HG02884 (cell line): ENCODE data around the gene ATP5F1D.

ENCODE experiments used
- ATAC-seq: cut with Tn5 transposase; IDR thresholded peaks from one replicate; pipeline ENCODE4 v1.9.1; 2021; ENCODE audit warnings: mild to moderate bottlenecking, moderate library complexity; ENCODE audit not compliant: unreplicated experiment

The ATP5F1D gene

DNA sequence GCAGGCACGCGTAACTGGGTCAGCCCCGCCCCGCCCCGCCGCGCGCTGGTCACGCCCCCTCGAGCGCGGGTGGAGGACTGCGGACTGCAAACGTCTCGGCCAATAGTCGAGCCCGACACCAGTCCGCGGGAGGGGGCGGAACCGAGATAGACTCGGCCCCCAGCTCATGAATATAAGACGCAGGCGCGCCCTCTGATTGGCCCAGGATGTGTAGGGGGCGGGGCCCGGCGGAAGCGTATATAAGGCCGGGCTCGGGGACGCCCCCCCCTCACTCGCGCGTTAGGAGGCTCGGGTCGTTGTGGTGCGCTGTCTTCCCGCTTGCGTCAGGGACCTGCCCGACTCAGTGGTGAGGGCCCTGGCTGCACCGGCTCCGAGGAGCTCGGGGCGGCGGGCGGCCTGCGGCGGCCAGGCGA, 27.5 kb downstream of the ATP5F1D start, which contains the start of gene CIRBP:
TSS of gene CIRBP (plus strand) at position 268 of the 413 bp plus-strand sequence. CDS start 1,602 bp downstream, outside the sequence.
- ATAC-seq: peak; percentile 51

DNA sequence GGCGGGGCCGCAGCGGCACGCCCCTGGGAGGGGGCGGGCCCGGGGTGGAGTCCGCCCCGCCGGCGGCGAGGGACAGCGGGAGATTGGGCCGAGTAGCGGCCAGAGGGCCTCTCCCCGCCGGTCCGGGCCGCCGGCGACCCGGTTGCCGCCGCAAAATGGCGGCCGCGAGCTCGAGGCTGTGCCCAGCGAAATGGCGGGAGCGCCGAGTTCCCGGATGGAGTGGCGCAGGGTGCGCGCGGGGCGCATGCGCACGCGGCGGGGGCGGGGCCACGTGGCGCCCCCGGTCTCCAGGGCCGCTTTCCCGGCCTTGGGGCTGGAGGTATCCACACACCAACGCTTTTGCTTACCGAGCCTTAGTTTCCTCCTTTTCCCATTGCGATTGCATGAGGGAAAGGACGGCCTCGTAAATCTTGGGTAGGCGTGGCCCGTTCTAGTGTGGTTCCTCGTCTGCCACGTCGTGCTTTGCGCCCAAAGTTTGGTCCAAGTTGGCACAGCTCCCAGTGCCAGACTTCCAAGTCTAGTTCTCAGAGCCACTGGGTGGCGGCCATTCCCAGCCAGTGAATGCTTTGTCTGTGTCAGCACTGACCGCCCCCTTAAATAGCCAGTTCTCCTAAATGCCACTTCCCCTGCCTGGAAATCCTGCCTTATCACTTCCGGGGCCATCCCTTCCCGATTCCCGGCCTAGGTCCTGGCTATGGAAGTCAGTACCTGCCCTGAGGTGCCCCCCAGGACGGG, 28.1 kb downstream of the ATP5F1D start:
- peak; percentile 27 for ATAC-seq

DNA sequence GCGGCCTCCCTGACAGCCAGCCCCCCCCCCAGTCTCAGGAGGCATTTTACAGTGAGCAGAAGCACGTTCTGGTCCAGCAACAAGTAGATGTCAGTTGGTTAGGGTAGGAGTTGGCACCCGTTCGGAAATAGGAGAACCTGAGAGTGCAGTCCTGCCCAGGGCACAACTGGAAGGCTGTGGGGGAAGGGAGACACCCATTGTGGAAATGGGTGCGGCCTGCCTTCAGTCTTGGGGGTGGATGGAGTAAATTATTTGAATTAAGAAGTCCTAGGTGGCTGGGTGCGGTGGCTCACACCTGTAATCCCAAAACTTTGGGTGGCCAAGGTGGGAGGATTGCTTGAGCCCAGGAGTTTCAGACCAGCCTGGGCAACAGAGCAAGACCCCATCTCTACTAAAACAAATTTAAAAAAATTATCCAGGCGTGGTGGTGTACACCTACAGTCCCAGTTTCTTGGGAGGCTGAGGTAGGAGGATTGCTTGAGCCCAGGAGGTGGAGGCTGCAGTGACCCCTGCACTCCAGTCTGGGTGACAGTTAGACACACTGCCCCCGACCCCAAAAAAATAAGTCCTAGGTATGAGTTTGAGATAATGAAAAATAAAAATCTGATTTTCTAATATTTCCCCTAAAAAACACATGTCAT, 28.8 kb downstream of the ATP5F1D start:
- no peak for ATAC-seq

DNA sequence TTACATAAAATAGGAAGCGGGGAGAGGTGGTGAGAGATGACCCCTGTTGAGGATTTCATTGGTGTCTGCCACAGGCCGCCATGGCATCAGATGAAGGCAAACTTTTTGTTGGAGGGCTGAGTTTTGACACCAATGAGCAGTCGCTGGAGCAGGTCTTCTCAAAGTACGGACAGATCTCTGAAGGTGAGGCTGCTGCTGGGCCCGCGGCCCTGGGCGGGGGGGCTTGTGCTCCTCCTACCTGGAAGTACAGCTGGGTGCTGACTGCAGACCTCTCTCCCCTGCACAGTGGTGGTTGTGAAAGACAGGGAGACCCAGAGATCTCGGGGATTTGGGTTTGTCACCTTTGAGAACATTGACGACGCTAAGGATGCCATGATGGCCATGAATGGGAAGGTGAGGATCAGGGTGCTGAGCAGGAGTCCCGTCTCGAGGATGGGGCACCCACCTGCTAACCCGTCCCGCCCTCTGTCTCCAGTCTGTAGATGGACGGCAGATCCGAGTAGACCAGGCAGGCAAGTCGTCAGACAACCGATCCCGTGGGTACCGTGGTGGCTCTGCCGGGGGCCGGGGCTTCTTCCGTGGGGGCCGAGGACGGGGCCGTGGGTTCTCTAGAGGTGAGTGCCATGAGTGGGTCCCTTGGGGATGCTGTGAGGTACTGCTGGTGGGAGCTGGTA, 29.4 kb downstream of the ATP5F1D start:
- ATAC-seq: no peak

DNA sequence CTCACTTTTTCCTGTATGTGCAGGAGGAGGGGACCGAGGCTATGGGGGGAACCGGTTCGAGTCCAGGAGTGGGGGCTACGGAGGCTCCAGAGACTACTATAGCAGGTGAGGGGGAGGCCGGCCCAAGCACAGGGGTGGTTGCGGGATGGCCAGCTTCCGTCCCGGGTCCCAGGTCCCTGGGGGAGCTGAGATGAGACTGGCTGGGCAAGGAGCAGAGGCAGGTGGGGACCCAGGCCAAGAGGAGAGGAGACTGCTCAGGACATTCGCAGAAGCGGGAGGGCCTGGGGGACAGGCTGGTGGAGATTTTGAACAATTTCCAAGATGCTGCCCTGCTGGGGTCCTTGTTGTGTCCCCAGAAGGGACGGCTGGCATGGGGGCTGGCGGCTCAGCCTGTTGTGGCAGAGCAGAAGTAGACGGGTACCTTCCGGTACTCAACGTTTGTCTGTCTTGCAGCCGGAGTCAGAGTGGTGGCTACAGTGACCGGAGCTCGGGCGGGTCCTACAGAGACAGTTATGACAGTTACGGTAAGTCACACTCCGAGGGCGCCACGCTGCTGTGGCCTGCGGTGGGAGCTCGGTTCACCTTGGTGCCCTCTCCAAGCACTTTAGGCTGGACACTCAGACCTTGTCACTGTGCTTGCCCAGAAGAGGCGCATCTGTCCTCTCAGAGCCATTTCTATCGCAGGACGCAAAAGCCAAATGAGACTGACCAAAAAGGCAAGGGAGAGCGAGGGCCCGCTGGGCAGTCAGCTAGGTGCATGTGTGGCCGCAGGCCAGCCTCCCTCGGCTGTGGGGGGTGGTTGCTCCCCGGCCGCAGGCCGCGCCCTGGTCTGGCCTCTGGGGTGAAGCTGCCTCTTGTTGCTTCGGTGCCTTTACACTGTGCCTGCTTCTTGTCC, 30.2 kb downstream of the ATP5F1D start:
- ATAC-seq: no peak

DNA sequence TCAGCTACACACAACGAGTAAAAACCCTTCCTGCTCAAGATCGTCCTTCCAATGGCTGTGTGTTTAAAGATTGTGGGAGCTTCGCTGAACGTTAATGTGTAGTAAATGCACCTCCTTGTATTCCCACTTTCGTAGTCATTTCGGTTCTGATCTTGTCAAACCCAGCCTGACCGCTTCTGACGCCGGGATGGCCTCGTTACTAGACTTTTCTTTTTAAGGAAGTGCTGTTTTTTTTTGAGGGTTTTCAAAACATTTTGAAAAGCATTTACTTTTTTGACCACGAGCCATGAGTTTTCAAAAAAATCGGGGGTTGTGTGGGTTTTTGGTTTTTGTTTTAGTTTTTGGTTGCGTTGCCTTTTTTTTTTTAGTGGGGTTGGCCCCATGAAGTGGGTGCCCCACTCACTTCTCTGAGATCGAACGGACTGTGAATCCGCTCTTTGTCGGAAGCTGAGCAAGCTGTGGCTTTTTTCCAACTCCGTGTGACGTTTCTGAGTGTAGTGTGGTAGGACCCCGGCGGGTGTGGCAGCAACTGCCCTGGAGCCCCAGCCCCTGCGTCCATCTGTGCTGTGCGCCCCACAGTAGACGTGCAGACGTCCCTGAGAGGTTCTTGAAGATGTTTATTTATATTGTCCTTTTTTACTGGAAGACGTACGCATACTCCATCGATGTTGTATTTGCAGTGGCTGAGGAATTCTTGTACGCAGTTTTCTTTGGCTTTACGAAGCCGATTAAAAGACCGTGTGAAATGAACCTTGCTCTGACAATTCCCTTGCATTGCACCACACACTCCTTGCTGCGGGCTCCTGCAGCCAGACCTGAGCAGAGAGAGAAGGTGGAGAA, 31.1 kb downstream of the ATP5F1D start:
- no peak for ATAC-seq

DNA sequence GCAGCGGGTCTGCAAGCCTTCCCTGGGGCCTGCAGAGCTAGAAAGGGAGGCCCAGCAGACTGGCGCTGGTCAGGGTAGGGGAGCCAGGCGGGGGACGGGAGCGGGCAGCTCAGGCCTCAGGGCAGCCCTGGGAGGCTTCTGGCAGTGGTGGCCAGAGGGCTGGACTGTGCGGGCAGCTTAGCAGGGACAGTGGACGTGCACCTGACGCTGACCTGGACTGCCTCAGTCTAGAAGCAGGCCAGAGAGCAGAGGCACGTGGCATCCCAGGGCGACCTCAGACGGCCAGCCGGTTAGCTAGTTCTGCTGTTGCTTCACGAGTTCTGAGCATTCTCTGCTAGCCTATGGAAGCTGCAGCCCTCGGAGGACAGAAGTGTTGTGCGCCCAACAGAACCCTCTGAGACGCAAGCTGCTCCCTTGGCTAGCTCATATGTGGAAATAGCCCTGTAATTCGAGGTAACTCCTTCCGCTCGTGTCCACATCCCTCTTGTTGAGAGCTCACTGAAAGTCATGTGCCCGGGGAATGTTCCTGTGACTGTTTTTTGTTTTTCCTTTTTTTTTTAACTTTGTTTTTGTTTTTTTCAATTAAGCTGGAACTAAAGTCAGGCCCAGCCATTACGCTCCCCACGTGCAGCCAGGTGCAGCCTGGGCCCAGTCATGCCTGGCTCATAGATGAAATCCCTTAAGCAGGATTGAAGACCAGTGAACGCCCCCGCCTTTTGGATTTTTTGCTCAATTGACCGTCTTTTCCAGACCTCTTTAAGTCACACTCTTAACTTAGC, 31.9 kb downstream of the ATP5F1D start:
- no peak for ATAC-seq

DNA sequence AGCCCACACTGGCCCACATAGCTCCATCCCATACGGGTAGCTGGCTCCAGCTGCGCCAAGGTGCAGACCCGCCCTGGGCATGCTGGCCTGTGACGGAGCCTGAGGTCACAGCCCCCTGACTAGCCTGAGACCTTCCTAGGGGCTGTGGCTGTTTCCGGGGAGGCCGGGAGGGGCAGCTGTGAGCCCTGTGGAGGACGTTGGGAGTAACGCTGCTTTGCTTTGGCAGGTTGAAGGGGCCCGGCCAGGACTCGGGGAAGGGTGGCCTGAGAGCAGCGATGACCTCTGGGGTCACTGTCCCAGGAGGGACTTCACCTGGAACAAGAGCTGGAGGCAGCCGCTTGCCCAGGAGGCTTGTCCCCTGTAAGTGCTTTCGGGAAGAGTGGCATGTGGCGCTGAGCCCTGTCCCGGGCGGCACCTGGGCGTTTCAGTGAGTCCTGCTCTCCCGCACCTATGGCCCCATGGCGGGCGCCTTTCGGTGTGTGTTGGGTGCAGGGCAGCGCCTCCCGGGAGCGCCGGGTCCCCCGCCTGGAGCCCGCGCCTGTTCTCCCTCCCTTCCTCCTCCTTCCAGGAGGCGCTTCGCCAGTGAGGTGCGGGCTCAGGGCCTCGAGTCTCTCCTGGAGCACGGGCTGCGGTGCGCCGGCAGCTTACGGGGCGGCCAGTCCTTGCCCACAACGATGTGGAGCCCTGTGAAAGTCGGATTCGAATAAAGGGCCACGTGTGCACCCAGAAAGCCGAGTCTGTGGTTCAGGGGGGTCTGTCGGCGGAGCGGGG, 32.7 kb downstream of the ATP5F1D start:
- no peak for ATAC-seq

DNA sequence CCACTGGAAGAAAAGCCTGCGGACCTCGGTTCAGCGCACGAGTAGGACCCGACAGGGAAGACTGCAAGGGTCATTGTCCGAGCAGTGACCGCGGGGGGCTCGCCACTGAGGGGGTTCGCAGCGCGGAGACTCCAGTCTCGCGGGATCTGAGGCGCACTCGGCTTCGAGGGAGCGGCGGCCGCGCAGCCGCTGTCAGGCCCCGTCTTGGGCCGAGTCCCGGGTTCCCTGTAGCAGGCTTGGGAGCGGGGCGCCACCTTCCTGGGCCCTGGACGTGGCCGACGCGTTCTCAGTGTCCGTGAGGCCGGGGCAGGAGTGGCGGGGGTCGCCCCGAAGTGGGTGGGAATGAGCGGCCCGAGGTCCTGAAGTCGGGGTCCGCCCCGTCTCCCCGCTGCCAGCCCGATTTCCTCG, 33.3 kb downstream of the ATP5F1D start:
- no peak for ATAC-seq

DNA sequence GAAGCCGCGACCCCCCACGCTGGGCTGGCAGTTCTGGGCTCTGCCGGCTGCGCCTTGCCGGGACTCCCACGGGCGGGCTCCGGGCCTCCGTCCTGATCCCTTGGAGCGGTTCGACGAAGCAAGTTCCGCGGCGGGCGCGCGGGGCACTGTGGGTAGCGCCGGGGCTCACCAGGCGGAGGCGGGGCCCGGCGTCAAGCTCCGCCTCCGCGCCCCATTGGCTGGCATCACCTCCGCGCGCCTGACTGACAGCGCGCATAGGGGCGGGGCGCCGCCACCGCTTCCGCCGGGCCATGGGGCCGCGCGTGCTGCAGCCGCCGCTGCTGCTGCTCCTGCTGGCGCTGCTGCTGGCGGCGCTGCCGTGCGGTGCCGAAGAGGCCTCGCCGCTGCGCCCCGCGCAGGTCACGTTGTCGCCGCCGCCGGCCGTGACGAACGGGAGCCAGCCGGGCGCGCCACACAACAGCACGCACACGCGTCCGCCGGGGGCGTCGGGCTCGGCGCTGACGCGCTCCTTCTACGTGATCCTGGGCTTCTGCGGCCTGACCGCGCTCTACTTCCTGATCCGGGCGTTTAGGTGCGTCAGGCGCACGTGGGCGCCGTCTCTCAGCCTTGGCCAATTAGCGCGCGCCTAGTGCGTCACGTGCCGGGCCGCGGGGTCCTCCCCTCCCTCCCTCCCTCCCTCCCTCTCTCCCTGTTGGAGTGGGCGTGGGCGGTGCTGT, 33.9 kb downstream of the ATP5F1D start, which contains the start of gene FAM174C:
TSS of gene FAM174C (plus strand) at position 271 of the 716 bp plus-strand sequence. CDS start at position 291, 20 bp downstream.
- ATAC-seq: peak; percentile 58

DNA sequence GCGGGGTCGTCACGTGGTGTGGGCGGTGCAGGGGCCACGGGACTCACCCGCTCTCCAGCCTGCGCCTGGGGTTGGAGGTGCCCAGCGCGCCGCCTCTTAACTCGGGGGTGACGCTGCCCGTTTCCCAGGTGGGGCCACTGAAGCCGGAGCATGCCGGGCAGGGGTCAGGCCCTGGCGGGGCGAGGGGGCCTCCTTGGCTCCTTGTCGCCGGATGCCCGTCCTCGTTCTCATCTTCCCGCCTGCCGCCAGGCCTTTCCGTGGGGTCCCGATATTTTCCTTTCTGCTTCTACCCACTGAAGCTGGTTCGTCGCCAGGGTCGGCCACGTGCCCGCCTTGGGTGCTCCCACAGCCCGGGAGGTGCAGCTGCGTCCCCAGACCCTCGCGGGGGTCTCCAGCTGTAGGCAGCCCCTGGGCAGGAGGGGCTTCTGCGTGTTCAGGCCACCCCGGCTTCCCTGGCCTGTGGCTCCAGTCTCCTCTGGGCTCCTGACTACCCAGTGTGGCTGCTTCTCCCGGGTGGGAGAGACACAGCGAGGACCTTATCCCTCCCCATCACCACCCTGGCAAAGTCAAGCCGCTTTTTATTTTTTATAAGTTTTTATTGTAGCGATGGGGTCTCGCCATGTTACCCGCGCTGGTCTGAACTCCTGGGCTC, 34.6 kb downstream of the ATP5F1D start:
- no peak for ATAC-seq

DNA sequence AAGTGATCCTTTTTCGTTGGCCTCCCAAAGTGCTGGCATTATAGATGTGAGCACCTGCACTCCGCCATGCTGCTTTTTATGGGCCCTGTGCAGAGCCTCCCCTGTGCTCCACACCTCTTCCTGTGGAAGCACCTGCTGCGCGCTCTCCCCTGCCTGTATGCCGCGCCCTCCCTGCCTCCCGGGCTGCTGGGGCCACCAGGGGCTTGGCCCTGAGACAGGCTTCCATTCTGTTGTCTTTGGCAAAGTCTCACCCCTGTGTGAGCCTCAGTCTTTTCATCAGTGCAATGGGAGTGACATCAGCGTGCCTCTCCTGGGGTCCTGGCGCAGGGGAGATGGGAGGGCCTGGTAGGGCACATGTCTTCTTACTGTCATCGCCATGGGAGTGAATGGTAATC, 35.1 kb downstream of the ATP5F1D start:
- ATAC-seq: no peak

DNA sequence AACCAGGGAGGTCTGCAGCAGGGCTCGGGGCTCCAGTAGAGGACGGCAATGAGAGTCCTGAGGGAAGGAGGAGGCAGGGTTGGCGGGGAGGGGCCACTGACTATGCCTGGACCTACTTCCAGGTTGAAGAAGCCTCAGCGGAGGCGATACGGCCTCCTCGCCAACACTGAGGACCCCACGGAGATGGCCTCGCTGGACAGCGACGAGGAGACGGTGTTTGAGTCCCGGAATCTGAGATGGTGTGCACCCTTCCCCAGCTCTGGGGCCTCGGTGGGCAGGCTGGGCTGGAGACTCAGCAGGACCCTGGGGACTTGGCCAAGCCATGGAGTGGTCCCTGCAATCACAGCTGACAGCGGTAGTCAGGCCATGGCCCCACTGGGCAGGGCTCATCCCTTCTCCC, 35.5 kb downstream of the ATP5F1D start:
- ATAC-seq: no peak

DNA sequence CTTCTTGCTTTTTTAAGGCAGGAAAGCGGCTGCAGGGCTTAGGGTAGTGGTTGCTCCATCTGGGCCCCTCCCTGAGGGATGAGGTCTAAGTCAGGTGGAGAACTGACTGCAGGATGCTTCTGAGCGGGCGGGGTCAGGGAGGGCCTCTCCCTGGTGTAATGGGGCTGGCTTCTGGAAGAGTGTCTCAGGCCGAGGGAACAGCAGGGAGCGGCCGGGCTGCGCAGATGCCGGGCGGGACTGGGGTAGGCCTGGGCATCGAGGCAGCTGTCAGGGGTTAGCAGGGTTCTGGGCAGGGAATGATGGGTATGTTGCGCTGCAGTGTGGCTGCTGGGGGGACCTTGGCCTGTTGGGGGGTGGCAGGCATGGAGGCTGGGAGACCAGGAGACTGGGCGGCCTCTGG, 36.5 kb downstream of the ATP5F1D start:
- no peak for ATAC-seq

DNA sequence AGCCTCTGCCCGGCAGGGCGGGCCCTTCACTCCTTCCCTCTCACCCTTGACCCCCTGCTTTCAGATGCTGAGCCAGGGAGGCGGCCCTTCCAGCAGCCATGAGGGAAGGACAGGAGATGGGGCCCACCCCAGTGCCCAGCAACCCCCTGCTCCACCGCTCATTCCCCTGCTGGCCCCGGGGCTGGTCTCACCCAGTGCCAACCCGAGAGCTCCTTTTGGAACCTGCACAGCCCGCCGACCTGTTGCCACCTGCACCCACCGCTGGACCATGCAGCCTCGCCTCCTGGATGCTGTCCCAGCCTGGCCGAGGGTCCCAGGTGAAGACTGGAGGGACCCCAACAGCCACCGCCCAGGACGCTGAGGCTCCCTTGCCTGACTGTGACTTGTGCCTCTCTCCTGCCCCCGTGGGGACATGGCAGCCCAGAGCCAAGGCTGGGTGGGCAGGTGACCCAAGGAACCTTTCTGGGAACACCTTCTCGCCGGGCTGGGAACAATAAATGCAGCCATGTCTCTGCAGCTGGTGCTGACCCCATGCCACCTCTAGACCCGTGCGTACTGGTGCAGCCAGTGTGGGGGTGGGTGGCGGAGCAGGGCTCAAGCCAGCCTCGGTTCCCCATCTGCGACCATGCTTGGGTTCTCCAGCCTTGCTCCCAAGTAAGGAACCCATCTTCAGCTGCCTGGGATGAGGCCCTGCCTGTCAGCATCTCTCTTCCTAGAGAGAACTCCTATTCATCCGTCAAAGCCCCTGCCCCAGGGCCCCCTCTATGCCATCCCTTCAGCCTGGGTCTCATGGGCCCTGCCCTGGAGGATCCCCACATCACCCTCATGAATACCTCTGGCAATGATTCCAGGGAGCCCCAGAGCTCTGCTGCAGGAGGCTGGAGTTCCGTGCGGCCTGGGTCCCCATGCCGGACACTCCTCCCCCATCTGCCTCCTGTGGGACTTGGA, 37.4 kb downstream of the ATP5F1D start:
- no peak for ATAC-seq

DNA sequence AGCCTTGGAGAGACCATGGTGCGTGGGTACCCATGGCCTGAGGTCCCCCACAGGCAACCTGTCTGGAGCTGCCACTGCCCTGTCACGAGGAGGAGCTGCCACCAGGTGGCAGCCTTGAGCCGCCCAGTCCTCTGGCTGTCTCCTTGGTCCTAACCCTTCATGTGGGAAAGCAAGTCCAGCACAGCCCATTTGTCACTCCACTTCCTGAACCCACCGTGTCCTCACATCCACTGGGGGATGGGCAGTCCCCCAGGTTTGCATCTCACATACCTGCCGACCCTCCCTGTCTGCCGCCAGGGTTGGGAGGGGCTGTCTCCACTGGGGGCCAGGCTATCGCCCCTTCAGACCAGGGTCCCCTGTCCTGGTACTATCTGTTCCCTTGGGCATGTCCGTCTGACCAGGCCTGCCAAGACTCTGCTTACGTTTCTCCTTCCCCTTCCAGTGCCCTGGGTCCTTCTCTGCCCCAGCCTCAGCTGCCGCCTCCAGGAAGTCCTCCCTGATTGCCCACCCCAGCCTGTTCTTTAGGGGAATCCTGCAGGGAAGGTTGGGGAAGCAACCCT, 38.3 kb downstream of the ATP5F1D start:
- no peak for ATAC-seq
